Lower leg skin (tissue), 3 donors: ENCODE measurements around the gene MAGOH.

Experiments used
- CTCF ChIP-seq, 3 donors: fragments of 450-650 bp; IDR thresholded peaks; one replicate each; pipeline ENCODE4 v1.5.1; 2016; ENCODE audit warnings: antibody characterized with exemption in 3 of 3, mild to moderate bottlenecking in 3 of 3, moderate library complexity in 2 of 3
- POLR2A ChIP-seq, 2 donors: fragments of 450-650 bp; IDR thresholded peaks; one replicate each; pipeline ENCODE4 v1.6.1; 2016 to 2017; ENCODE audit warnings: antibody characterized with exemption in 2 of 2, mild to moderate bottlenecking in 1 of 2, moderate library complexity in 1 of 2

- TF ChIP-seq CTCF (IDR thresholded peaks at IDR 0.05) (no peak), POLR2A (IDR thresholded peaks at IDR 0.05) (no peak)
Measured at GRCh38 chr1:53218201-53218600, 20.1 kb downstream of the MAGOH start.
